ENCODE results near the gene ZNF648. TPM values are rescaled to one million over a fixed set of nuclear protein-coding genes. Genes with fewer than 3 reads are reported as not detected.

Gene ZNF648
- total RNA-seq, 1 experiment from 2014 or later = not detected

DNA sequence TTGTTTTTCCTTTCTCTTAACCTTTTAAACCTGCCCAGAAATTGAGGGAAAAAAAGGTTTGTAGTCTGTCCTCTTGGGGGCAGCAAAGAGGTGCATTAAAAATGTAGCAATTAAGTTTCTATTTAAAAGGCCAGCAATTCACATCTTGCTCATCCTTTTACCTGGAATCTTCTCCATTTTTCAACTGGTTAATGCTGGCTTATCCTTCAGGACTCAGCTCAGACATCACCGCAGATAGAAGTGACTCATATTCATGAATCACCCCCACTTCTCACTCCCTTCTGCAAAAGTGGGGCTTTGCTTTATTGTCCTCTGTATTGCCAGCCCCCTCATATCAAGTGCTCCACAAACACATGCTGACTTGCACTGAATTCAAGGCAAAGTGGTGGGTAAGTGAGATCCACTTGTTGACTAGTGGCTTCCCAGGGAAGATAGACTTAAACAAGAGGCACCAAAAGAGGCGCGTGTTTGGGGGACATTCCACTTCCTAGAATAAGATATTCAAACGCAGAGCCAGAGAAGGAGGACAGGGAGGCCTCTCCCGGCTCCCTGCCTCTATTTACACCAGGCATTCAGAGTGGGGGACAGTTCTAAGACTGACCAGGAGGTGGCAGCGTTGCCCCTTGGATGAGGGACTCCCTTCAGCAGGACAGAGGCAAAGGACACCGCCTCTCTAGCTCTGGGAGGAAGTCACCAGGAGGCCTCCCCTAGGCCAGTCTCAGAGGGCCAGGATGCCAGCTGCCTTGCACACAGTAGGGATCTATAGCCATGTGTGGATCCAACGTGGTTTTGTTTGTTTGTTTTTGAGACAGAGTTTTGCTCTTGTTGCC lies 23.2 kb upstream of the ZNF648 start:
- peak; percentile 68 for DNase-seq
- Histone ChIP-seq H3K4me3 (no peak overlapping the region), H3K36me3 (no peaks in the 10 kb centered on the region), H3K27me3 (no peaks in the 10 kb centered on the region; the same call in 1 of the 2 replicates), H3K9me3 (no peaks in the 10 kb centered on the region)

DNA sequence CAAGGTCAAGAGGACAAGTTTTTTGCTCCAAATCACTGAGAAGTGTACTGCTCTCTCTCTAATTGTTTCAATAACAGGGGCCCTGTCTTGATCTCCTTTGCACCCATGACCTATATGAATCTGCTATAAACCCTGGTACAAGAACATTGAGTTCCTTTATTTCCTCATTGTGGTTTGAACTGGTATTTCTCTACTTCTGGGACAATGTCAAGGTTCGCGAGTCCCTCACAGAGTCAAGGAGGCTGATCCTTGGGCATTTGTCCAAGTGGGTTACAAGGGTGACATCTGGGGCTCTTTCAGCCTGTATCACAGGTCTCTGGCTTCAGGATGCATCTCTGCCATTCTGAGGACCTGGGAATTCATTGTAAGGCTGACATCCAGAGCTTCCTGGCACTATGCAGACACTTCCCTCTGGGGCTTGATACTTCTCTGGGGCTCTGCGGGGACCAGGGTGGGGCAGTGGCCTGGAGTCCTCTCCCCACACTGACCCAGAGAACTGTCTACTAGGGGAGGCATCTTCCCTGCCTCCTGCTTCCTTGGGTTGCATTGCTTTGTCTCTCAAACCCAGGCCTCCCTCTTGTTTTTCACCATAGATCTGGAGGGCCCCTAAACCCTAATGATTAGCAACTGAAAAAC lies 22.5 kb upstream of the ZNF648 start:
- Histone ChIP-seq H3K36me3 (no peaks in the 10 kb centered on the region), H3K9me3 (no peaks in the 10 kb centered on the region), H3K4me3 (no peak overlapping the region), H3K27me3 (no peaks in the 10 kb centered on the region; the same call in 1 of the 2 replicates)
- no peak for DNase-seq

DNA sequence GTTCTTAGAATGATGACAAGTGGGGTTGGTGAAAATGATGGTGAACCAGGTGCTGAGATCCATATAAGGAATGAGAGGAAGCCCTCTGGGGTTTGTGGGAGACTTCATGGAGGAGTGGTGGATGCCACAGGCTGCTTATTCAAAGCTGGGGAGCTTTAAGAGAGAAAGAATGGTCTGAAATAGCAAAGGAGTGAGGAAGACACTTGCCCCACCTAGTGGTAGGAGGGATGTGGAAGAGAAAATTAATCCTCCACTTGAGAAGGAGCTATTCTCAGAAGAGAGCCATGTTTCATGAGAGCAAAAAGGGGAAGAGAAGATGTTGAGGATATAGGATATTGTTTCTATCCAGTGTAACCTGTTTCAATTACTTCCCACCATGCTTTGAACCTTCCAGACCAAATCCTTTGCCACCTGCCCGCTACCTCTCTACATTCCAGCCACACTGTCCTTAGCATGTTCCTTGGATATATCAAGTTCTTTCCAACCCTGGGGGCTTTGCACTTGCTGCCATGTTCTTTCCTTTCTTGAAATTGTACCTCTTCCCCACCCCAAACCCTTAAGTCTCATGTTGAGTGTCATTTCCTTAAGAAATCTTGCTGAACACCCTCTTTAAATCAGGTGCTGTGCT lies 19.6 kb upstream of the ZNF648 start:
- Histone ChIP-seq H3K9me3 (0 out of 2 replicates have a peak, but pooled peaks cover 2% of the 10 kb centered on the region), H3K4me3 (no peak overlapping the region), H3K36me3 (no peaks in the 10 kb centered on the region), H3K27me3 (no peaks in the 10 kb centered on the region; the same call in 1 of the 2 replicates)
- no peak for DNase-seq

DNA sequence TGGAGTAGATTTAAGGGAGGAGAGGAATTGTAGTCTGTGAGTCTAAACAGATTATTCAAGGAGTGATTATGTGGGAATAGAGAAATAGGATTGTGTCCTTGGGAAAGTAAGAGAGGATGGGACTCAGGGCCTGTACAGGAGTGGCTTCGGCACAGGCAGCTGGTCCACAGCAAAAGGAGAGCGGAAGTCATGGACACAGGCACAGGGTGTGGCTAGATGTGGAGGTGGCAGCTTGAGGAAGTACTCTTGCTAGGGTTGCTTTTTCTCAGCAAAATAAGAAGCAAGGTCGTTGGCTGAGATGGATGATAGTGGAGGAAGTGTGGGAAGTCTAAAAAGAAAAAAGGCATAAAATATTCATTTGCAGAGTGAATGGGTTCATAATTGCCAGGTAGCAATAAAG lies 18.5 kb upstream of the ZNF648 start:
- Histone ChIP-seq H3K4me3 (no peak overlapping the region), H3K36me3 (no peaks in the 10 kb centered on the region), H3K9me3 (0 out of 2 replicates have a peak, but pooled peaks cover 2% of the 10 kb centered on the region), H3K27me3 (no peaks in the 10 kb centered on the region; the same call in 1 of the 2 replicates)
- DNase-seq = no peak

DNA sequence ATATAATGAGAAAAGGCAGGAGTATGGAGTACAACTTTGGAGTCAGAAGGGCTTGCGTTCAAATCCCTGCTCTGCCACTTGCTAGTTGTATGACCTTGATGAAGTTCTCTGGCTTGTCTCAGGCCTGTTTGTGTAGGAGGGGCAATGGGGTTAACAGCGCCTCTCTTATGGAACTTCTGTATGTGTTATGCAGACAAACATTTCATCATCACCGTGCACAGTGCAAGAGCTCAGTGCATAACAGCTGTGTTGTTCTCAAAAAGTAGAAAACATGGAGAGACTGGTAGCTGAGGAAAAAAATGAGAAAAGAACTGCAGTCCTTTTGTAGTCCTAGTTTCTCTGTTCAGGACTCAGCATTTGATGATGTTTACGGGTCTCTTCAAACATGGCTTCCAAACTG lies 10.4 kb upstream of the ZNF648 start:
- Histone ChIP-seq H3K9me3 (no peaks in the 10 kb centered on the region), H3K36me3 (no peaks in the 10 kb centered on the region), H3K27me3 (peaks cover 4% of the 10 kb centered on the region; the same call in 1 of the 2 replicates), H3K4me3 (no peak overlapping the region)
- DNase-seq = no peak

DNA sequence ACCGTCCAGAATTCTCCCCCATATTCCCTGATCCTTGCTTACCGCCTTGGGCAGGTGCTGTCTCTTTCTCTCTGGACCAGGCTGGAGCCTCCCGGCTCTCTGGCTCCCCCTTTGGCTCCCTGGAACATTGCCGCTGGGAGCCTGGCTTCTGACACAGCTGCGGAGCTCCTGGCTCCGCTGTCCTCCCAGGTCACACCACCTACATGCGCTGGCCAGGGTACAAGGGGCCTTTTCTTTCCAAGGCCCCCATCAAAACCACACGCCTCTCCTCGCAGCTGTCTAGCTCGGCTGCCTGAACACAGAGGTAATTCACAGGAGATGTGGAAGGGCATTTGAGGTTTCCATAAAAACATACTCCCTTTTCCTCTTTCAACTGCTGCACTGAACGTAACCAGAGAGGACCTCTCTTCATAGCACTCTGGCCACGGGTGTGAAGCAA lies 7.5 kb upstream of the ZNF648 start:
- no peaks in the 10 kb centered on the region for H3K9me3 ChIP-seq
- DNase-seq = peak; percentile 65
- H3K36me3 ChIP-seq = no peaks in the 10 kb centered on the region
- H3K4me3 ChIP-seq = no peak overlapping the region
- H3K27me3 ChIP-seq = peaks cover under 1% of the 10 kb centered on the region; the same call in 1 of the 2 replicates

DNA sequence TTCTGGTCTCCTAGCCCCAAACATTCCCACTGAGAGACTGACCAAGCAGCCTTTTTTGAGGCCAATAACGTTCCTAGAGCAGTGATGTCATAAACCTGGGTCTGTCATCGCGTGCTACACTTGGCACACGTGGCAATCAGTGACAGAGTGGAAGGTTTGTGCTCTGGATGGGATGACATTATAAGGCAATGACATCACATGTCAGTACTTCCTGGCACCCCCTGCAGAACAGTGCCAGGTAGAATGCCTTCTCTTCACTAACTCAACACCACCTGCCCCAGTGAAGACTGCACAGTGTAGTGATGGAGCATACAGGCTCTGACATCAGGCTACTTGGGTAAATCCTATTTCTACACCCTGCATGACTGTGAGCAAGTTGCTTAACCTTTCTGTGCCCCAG lies 5.4 kb upstream of the ZNF648 start:
- H3K27me3 ChIP-seq = no peaks in the 10 kb centered on the region
- no peak overlapping the region for H3K4me3 ChIP-seq
- H3K9me3 ChIP-seq = no peaks in the 10 kb centered on the region
- H3K36me3 ChIP-seq = no peaks in the 10 kb centered on the region
- DNase-seq = no peak

DNA sequence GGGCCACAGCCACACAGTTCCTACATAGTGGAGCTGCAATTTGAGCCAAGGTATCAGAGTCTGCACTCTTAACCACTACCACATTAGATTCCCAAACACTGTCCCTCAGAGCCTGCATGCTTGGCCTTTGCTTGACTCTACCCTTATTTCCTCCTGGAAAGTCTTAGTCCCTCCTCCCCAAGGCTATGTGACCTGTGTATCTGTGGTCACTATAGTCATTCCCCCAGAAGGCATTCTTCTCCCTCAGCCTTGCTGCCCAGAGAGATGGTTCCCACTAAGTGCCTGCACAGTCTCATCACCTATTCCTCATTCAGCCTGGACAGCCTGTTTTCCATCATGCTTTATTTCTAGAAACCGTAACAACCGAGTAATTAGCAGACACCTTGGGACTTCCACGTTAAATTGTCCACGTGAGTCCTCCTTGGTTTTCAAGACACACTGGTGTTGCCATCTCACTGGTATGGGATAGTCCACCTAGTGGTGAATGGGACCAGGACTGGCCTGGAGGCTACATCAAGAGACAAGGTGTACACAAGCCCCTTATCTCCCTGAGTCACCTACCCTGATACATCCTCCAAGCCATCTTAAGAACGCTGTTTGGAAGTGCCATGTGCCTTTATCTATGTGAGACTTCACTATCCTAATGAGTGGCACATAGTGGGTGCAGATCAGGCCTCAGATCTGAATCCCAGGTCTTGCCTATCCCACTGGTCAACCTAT lies 3.8 kb upstream of the ZNF648 start:
- Histone ChIP-seq H3K4me3 (no peak overlapping the region), H3K9me3 (no peaks in the 10 kb centered on the region), H3K36me3 (no peaks in the 10 kb centered on the region), H3K27me3 (no peaks in the 10 kb centered on the region)
- no peak for DNase-seq

DNA sequence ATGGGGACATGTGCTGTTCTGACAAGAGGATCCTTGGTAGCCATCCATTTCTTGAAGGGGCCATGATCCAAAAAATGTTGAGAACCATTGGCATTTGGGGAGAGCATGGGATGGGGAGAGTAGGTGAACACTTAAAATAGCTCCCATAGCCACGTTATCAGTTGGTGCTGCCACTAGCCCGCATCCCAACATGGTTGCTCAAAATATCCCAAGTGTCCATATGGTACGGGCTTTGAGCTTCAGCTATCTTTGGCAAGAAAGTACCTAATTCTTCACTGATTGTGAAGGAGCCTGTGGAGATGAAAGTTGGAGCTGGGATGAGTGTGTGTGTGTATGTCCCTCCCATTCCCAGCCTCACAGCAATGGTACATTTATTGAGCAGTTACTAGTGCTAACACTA lies 3.1 kb upstream of the ZNF648 start:
- Histone ChIP-seq H3K36me3 (no peaks in the 10 kb centered on the region), H3K9me3 (no peaks in the 10 kb centered on the region), H3K4me3 (no peak overlapping the region), H3K27me3 (no peaks in the 10 kb centered on the region)
- no peak for DNase-seq

DNA sequence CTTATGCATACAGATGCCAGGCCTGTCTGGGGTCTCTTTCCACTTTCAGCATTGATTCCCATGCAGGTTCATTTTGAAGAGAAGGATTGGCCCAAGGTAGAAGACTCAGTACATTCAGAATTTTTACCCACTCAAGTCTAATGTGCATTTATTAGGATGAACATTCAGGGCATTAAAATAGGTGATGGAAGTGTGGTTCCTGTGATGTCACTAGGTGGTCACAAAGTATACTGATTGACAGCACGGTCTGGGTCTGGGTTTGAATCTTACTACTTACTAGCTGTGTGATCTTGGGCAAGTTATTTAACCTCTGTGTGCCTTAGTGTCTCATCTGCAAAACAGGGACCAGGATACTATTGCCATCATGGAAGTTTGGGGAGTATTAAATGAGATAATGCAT lies 711 bp upstream of the ZNF648 start:
- no peaks in the 10 kb centered on the region for H3K9me3 ChIP-seq
- H3K36me3 ChIP-seq = no peaks in the 10 kb centered on the region
- H3K27me3 ChIP-seq = no peaks in the 10 kb centered on the region
- H3K4me3 ChIP-seq = no peak overlapping the region
- no peak for DNase-seq

DNA sequence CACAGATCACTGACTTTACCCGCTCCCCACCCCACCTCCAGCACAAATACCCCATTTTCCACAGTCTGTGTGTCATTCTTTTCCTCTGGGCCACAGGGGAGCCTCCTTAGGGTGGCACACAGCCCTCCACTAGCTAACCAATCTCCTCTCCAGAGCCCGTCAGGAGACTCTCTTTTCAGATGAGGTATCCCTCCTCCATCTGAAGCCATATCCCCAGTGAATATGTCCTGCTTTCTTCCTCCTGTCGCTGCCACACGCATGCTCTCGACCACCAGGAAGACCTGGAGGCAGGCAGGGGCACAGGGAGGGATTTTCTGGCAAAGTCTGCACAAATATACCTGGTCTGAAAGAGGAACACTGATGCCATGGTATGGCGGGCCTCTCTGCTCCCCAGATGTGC lies 635 bp downstream of the ZNF648 start:
- no peak for DNase-seq
- no peaks in the 10 kb centered on the region for H3K9me3 ChIP-seq
- H3K27me3 ChIP-seq = no peaks in the 10 kb centered on the region
- H3K36me3 ChIP-seq = no peaks in the 10 kb centered on the region
- H3K4me3 ChIP-seq = no peak overlapping the region

DNA sequence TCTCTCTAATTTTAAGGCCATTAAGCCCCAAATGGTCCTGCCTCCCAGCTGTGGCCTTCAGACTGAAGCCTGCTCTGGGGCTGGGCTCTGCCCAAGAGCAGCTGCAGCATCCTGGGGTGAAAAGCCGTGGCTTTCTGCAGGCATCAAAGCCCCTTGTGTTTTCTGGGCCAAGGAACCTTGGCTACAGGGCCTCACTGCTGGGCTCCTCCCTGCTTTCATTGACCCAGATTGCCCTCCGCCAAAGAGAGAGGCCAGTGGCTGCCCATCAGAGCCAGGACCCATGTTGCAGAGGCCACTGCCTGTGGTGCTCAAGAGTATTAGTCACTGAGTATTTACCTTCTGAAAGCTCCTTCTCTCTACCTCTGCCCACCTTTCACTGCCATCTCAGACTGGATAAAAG lies 1.6 kb downstream of the ZNF648 start:
- DNase-seq = no peak
- Histone ChIP-seq H3K9me3 (no peaks in the 10 kb centered on the region), H3K36me3 (no peaks in the 10 kb centered on the region), H3K27me3 (no peaks in the 10 kb centered on the region), H3K4me3 (no peak overlapping the region)

DNA sequence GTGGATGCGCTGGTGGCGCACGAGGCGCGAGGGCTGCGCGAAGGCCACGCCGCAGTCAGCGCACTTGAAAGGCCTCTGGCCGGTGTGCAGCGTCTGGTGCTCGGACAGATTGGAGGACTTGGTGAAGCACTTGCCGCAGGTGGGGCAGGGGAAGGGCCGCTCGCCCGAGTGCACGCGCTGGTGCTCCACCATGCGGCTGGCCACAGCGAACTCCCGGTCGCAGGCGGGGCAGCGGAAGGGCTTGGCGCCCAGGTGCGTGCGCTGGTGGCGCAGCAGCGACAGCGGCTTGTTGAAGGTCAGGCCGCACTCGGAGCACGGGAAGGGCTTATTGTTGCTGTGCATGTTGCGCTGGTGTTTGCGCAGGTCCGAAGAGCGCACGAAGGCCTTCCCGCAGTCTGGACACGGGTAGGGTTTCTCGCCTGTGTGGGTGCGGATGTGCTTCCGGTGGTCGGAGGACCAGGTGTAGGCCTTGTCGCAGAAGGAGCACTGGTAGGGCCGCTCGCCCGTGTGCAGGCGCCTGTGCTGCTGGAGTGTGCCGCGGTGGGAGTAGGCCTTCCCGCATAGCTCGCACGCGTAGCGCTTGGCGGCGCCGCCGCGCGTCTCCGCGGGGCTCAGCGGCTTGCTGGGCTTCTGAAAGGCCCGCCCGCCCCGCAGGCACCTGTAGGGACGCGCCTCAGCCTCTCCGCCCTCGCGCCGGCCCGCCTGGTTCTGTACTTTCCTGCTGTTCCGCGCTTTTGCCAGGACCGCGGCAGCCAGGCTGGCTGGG lies 4.7 kb downstream of the ZNF648 start:
- Histone ChIP-seq H3K27me3 (no peaks in the 10 kb centered on the region), H3K36me3 (no peaks in the 10 kb centered on the region), H3K4me3 (no peak overlapping the region), H3K9me3 (no peaks in the 10 kb centered on the region)
- no peak for DNase-seq

DNA sequence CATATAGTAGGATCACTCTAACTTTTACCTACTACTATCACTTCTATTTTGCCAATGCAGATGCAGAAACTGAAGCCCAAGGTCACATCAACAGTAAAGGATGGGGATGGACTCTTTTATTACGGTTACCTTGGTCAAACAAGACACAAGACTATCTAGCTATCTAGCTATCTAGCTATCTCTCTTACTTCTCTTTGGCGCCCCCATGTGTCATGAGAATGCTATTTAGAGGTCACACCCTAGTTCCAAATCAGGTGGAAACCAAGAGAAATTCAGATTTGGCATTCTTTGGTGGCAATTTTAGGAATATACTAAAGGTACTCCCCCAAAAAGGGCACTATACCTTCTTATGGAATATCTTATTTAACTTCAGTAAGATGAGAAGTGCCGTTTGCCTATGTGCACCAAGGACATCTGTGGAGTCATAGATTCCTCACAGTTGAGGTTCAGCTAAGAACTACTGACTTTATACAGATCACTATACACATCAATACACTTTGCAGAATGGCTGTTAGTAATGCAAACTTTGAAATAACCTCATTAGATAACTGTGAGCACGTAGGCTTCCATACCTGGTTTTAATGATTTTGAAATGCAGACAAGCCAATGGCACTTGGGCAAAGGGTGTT lies 6.7 kb downstream of the ZNF648 start:
- Histone ChIP-seq H3K27me3 (no peaks in the 10 kb centered on the region), H3K36me3 (no peaks in the 10 kb centered on the region), H3K9me3 (no peaks in the 10 kb centered on the region), H3K4me3 (no peak overlapping the region)
- DNase-seq = peak; percentile 10

DNA sequence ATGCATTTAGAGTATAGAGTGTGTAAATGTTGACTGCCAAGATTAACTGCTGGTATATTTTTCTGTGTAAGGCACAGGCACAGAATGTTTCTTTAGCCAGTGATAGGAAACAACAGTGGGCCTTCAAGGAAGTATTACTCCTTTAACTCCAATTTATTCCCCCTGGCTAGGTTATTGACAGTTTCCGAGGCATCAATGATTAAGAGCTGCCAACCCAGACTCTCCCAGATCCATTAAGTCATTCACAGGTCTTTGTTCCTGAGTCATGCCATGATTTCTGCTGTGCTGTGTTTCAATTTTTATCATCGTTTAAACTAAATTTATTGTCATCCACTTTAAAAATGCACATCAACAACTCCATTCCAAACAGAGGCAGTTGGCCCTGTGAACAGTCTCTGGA lies 9.2 kb downstream of the ZNF648 start:
- no peak for DNase-seq
- Histone ChIP-seq H3K36me3 (no peaks in the 10 kb centered on the region), H3K27me3 (no peaks in the 10 kb centered on the region), H3K9me3 (no peaks in the 10 kb centered on the region), H3K4me3 (no peak overlapping the region)

DNA sequence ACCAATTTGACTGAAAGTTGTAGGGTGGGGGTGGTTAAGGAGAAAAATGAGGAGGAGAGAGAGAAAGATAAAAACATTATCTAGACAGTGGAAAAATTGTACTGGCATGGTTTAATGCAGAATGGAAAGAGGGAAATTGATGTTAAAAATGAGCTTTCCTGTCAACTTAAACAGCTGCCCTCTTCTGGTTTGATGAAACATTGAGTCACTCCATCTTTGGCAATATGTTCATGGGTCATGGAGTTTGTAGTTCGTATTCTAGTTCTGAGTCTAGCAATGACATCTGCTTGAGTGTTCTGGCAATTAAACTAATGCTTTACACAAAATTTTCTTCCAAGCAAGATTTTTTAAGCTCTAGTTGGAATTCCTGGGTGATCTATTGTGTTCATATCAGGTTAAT lies 9.6 kb downstream of the ZNF648 start:
- no peak overlapping the region for H3K4me3 ChIP-seq
- H3K9me3 ChIP-seq = no peaks in the 10 kb centered on the region
- DNase-seq = no peak
- H3K36me3 ChIP-seq = no peaks in the 10 kb centered on the region
- H3K27me3 ChIP-seq = no peaks in the 10 kb centered on the region

Measured in MG63 (cell line).